ENCODE results near the gene LAMA5.

GRCh38 chr20:62342910-62343309, 24.2 kb downstream of the LAMA5 start:
- TF ChIP-seq, protein P1, sequence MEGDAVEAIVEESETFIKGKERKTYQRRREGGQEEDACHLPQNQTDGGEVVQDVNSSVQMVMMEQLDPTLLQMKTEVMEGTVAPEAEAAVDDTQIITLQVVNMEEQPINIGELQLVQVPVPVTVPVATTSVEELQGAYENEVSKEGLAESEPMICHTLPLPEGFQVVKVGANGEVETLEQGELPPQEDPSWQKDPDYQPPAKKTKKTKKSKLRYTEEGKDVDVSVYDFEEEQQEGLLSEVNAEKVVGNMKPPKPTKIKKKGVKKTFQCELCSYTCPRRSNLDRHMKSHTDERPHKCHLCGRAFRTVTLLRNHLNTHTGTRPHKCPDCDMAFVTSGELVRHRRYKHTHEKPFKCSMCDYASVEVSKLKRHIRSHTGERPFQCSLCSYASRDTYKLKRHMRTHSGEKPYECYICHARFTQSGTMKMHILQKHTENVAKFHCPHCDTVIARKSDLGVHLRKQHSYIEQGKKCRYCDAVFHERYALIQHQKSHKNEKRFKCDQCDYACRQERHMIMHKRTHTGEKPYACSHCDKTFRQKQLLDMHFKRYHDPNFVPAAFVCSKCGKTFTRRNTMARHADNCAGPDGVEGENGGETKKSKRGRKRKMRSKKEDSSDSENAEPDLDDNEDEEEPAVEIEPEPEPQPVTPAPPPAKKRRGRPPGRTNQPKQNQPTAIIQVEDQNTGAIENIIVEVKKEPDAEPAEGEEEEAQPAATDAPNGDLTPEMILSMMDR (conservative IDR thresholded peaks at IDR 0.05; ENCODE audit: low read length): no peak
- no peak for TF ChIP-seq EZH2phosphoT487 (IDR thresholded peaks at IDR 0.05; ENCODE audit: borderline replicate concordance, low read depth, low read length)

All from OCI-LY7 (cell line).